HG02642 (cell line): ENCODE results near the gene PARVB.

Source experiments
- ATAC-seq: cut with Tn5 transposase; IDR thresholded peaks from one replicate; pipeline ENCODE4 v1.9.1; 2021; ENCODE audit warnings: mild to moderate bottlenecking; ENCODE audit not compliant: unreplicated experiment, poor library complexity

The PARVB gene

GRCh38 chr22:44204739-44205515 is 180.8 kb downstream of the PARVB start:
- no peak for ATAC-seq

- ATAC-seq: no peak
These were observed 181.6 kb downstream of the PARVB start for GRCh38 chr22:44205516-44206329.

- ATAC-seq: no peak
These were observed 182.2 kb downstream of the PARVB start for GRCh38 chr22:44206330-44206645.

DNA sequence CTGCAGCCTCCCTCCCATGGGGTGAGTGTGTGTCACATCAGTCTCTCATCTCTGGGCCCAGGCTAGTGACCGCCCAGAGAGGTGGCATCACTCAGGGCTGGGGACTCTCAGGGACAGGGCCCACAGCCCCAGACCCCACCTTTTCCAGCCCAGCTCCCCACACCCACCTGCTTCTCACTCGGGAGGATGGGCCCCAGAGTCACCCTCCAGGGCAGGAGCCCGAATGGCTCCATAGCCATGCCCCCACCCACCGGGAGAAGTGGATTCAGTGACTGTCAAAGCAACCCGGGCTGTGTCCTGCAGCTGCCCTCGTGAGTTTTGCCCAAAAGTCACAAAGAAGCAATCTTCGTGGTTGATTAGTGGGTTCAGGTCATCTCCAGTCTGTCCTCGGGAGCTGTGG is 182.6 kb downstream of the PARVB start:
- ATAC-seq: no peak

GRCh38 chr22:44207173-44207980 is 183.3 kb downstream of the PARVB start:
- ATAC-seq: no peak

DNA sequence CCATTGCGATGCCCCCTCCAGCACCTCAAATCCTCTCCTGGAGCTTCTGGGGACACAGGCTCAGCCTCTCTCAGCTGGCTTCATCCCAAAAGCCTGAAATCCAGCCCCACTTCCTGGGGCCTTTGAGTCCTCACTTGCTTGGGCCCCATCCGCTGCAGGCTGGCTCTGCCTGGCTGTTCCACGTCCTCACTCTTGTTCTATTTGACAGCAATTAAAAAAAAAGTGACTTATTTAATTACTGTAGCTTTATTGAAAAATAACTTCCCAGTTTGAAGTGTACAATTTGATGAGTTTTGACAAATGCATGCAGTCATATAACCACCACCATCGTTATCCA is 183.8 kb downstream of the PARVB start:
- no peak for ATAC-seq

DNA sequence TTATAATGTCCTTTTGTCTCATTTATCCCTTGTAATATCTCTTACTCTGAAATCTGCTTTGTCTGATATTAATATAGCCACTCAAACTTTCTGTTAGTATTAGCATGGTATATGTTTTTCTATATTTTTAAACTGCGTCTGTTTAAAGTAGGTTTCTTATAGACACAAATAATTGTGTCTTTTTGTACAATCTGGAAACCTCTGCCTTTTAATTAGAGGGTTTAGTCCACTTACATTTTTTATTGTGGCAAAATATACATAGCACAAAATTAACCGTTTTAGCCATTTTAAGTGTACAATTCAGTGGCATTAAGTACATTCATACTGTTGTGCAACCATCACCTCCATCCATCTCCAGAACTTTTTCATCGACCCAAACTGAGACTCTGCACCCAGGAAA is 185.2 kb downstream of the PARVB start:
- no peak for ATAC-seq

GRCh38 chr22:44210722-44211121 is 186.6 kb downstream of the PARVB start:
- ATAC-seq: no peak

DNA sequence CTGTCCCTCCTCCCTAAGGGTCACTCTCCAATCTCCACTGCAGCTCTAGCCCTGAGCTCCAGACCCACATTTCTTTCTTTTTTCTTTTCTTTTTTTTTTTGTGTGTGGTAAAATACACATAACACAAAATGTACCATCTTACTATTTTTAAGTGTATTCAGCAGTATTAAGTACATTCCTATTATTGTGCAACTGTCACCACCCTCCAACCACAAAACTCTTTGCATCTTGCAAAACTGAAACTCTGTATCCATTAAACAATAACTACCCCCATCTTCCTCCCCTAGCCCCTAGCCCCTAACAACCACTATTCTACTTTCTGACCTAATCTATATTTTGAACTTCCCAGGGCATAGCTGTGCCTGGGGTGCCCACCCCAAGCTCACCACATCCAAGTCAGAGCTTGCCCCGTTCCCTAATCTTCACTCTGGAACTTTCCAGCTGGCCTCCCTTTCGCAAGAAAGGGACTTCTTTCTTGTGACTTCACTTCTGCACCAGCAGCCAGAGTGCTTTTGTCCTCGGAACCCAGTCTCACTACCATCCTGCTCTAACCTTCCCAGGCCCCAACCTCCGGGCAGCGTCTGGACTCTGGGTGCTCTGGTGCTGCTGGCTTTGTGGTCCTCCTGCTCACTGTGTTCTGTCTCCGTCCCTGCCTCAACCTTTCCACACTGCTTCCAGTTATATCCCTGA is 187.3 kb downstream of the PARVB start:
- no peak for ATAC-seq

- no peak for ATAC-seq
These were observed 188.1 kb downstream of the PARVB start for GRCh38 chr22:44211946-44212930.

DNA sequence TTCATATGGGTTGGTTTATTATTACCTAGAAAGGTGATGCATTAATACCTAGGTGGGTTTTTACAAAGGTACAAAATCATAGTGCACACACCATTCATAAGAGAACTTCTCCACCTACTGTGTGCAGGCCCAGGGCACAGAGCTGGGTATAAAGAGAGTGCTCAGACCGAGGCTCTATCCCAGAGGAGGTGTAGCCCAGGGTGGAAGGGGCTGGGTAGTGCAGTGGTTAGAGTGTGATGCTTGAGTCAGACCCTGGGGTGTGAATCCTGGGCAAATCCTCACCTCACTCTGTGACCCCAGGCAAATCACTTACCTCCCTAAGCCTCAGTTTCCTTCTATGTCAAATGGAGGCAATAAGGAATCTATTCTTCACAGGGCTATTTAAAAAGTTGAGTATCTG is 188.8 kb downstream of the PARVB start:
- ATAC-seq: no peak

- ATAC-seq: no peak
These were observed 189.5 kb downstream of the PARVB start for GRCh38 chr22:44213489-44214043.

- no peak for ATAC-seq
These were observed 190.1 kb downstream of the PARVB start for GRCh38 chr22:44214187-44214586.

GRCh38 chr22:44214764-44215163 is 190.7 kb downstream of the PARVB start:
- no peak for ATAC-seq

DNA sequence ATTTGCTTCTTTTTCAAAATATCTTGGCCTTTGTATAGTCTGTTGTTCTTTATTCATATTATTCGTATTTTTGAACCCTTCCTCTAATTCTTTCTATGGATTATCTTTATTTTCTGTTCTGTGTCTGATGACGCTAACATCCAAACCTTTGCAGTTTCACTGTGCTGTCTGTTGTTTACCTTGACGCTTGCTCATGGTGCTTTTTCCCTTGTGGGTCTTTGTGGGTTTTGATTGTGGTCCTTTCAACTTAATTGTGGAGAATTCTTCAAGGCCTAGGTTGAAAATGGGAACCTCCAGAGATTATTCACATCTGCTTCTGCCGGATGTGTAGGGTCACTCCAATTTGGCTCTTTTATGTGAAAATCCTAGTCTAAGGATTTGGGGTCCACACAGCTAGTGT is 191.2 kb downstream of the PARVB start:
- no peak for ATAC-seq

DNA sequence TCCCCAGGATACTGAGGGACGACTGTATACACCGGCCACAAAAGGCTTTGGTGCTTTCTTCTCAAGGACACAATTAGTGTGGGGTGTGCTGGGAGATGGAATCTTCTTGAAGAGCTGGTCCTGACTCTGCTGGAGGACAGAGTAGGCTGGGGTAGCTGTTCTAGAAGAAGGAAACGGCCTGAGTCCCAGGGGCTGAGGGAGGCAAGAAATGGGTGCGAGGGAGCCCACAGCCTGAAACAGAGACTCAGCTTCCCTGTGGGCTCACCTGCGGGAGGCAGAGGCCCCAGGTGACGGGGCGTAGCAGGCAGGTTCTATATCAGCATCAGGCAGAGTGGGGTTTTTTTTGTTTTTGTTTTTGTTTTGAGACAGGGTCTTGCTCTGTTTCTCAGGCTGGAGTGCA is 193.2 kb downstream of the PARVB start:
- ATAC-seq: no peak

DNA sequence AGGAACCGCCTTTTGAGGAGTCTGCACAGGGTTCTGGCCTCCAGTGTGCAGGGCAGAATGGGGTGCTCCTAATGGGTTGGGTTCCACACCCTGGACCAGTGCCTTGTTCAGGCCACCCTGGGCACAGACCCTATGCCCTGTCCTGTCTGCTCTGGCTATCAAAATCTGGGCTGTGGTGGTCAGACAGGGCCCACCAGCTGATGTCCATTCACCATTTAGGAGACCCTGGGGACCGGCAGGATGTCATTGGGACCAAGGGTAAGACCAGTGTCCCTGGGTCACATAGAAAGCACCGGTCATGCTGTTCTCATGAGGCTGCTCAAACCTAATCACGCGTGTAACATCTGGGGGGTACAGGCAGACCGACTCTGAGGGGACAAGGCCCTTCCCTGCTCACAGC is 194.0 kb downstream of the PARVB start:
- no peak for ATAC-seq

DNA sequence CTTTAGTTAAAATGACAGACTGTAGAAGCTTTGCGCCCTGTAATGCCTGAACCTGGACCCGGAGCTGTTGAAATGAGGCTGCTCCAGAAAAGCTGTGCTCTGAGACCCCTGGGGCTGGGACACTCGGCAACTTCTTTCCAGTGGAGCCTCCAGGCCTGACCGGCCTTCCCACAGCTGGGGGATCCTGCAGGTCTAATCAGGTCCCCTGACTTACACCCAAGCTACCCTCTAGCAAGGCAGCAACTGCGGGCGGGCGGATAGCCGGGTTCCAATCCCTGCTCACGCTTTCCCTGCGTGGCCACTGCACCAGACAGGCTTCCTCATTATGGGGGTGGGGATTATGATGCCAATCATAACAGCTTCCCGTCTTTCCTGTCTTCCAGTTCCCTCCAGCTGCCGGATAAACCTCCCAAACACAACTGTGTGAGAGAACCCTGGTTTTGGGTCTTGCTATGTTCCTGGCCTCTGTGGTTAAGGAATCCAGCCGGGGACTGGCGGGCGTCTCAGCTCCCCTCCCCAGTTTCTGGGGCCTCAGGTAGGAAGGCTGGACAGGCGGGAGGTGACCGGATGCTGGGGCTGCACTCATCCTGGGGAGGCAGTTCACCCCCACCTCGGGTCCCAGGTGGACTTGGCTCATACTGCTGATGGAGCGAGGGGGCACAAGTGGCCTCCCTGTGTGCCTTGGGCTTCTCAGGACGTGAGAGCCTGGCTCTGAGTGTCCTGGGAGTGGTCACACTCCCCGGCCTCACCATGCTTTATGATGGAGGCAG is 195.2 kb downstream of the PARVB start:
- ATAC-seq: no peak
